GM21619 (cell line): Measurements from ENCODE around the gene OSBPL5.
"Not testable (repeated sequence)": the region's sequence is repeated elsewhere in the genome, so short reads cannot be mapped to it uniquely, and the experiment has no call there.

ENCODE experiments used
- ATAC-seq: cut with Tn5 transposase; IDR thresholded peaks from one replicate; pipeline ENCODE4 v1.9.1; 2021; ENCODE audit not compliant: unreplicated experiment

The OSBPL5 gene

DNA sequence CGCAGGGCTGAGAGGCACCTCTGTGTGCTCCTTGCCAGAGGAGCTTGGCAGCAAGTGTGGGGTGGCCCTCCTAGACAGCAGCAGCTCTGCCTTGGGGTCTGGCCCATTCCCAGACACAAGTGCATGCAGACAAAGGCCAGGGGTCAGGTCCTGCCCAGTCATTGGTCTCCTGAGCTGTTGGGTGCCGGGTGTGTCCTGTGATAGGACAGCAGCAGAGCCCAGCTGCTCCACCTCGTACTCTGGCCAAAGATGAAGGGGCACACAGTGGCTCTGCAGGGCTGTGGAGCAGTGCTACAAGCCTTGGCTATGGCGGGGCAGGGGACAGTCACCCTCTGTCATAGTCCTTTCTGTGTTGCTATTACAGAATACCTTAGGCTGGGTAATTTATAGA lies 17.3 kb upstream of the OSBPL5 start:
- no peak for ATAC-seq

DNA sequence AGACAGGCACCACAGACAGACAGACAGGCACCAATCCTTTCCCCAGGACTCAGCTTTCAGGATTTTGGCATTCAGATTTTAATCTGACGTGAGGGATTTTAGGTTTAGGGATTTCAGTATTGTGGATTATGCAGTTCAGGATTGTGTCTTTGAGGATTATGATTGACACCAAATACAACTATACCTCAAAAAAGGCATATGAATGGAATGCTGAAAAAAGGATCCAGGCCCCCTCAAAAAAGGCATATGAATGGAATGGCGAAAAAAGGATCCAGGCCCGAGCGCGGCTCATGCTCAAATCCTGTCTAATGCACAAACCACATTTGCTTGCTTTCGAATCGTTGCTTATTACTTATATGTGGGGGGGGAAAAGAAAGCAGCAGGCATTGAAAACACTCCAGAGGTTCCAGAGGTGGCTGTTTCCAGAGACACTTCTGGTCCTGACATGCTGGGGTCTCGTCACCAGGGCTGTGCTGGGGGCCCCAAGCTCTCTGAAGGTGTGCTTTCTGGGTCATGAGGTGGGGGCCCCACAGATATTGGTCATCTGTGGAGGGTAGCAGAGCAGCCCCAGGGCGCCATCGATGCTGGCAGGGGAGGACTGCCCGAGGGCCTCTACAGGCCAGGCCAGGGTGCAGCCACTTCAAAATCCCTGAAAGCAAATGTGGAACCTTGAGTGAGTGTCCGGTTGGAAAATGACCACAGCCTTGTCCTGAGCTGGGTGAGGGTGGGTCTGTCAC lies 16.8 kb upstream of the OSBPL5 start:
- no peak for ATAC-seq

DNA sequence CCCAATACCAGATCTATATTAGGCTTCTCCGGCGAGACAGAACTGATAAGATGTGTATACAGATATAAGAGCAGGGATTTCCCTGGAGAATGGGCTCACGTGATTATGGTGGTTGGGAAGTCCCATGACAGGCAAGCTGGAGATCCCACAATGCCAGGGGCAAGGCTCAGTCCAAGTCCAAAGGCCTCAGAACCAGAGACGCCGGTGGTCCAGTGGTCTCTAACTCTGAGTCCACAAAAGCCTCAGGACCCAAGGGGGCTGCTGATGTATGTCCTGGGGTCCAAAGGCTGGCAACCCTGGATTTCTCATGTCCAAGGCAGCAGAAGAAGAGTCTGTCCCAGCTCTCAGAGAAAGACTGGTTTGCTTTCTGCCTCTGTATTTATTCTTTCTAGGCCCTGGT lies 15.8 kb upstream of the OSBPL5 start:
- no peak for ATAC-seq

DNA sequence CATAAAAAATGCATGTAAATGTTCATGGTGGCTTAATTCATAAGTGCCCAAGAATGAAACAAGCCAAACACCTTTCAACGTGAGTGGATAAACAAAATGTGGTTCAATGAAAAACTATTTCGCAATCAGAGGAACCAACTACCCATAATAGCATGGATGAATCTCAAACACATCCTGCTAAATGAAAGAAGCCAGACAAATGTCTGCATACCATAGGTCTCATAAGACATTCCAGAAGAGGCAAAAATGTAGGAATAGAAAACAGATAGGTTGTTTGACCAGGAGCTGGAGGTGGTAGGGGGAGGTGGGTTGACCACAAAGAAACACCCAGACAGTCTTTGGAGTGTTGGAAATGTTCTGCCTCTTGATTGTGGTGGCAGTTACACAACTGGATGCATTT lies 13.2 kb upstream of the OSBPL5 start:
- ATAC-seq = no peak

DNA sequence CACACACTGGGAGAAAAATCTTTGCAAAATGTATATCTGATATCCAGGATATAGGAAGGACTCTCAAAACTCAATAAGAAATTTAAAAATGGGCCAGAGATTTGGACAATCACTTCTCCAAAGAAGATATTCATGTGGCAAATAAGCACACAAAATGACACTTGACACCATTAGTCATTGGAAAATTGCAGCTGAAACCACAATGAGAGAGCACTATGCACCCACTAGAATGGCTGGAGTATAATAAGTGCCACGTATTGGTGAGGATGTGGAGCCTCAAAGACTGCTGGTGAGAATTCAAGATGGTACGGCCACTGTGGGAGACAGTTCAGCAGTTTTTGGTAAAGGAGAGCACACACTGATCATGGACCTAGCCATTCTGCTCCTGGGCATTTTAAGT lies 12.8 kb upstream of the OSBPL5 start:
- no peak for ATAC-seq

DNA sequence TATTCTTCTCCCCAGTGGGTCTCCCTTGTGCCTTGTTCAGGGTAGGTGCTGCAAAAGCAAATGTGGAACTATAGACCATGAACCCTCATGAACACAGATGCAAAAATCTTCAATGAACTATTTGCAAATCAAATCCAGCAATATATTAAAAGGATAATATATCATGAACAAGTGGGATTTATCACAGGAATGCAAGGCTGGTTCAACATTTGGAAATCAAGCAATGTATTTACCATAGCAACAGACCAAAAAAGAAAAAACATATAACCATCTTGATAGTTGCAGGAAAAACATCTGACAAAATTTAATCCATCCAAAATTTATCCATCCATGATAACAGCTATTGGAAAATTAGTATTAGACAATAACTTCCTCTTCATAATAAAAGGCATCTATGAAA lies 11.4 kb upstream of the OSBPL5 start:
- ATAC-seq = no peak

DNA sequence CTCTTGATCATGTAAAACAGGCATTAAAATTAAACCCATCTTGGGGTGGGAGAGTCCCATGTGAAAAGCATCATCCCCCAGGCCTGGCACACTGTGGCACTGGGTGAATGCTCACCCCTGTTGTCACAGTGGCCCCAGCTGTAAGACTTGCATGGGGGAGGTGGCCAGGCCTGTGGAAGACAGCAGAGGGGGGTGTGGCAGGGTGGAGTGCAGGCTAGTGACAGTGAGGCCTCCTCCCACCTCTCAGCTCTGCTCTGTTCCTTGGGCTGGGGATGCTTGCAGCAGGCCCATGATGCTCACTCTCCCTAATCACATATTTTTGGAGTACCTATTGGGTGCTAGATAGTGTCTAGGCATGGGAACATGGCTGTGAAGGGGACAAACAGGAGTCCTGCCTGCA lies 10.1 kb upstream of the OSBPL5 start:
- ATAC-seq = no peak

DNA sequence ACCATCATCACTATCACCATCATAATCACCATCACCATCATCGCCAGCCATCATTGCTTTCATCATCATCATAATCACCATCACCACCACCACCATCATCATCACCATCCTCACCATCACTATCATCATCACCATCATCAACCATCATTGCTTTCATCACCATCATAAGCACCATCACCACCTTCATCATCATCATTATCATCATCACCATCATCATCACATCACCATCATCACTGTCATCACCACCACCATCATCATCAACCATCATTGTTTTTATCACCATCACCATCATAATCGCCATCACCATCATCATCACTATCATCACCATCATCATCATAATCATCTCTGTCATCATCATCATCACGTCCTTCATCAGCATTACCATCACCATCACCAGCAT lies 9.3 kb upstream of the OSBPL5 start:
- no peak for ATAC-seq

DNA sequence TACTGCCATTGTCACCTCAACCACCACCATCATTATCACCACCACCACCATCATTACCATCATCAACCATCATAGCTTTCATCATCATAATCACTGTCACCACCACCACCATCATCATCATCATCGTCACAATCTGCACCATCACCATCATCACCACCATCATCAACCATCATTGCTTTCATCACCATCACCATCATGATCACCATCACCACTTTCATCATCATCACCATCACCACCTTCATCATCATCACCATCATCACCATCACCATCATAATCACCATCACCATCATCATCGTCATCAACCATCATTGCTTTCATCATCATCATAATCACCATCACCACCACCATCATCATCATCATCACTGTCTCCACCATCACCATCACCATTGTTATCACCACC lies 8.7 kb upstream of the OSBPL5 start:
- no peak for ATAC-seq

DNA sequence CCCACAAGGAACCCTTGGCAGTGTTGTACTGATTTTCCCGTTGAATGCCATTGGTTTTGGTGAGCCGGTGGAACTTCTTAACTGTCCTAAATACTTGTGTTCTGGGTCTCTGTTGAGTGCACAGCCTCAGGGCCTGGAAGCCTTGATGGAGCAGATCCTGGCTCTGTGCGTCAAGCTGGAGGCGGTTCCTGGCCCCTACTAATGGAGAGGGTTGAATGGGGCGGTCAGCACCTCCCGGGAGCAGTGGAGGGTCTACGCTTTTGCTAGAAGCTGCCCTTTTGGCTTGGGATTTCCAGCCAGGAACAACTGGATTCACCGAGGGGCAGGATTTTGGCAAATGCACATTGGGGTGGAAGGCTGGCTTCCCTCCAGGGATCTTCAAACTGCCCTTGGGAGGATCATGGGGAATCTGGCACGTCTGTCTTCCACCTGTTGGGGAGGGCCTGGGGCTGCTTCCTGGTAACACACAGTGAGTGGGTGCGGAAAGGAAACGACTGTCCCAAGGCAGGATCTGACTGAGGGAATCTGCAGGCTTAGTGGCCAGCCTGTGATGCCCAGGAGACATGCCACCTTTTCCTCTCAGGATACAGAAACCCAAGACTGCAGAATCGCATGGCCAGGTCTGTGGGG lies 6.9 kb upstream of the OSBPL5 start:
- no peak for ATAC-seq

DNA sequence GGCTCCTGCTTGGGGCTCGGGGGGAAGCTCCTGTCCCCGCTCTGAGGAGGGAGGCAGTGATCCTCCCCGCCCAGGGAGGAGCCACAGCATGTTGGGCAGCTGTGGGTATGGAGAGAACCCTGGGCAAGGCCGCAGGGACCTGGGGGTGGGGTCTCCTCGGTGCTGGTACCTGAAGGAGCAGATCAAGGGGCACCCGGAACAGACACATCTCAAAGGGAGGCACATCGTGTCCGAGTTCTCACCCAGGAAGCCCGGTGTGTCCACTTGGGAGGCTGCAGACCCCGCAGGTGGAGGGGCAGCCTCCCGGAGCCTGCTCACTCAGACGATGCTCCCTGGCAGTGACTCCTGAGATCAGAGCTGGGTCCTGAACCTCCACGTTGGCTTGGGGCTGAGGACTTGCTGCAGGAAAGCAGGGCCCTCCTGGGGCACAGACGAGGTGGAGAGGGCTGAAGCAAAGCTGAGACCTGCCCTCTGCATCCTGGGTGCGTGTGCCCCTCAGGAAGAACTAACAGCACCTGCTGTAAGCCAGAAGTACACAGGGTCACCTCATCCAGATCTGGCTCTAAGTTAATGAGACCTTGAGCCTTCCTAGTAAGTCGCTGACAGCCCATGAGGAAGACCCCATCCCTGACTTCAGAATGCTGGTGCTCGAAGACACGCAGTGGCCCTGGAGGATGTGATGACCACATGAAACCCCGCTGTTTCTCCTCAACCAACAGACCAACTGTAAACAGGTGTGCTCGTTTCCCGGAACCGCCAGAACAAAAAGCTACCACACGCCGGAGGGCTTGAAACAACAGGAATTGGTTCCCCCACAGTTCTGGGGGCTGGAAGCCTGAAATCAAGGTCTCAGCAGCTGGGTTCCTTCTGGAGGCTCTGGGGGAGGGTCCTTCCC lies 5.9 kb upstream of the OSBPL5 start:
- no peak for ATAC-seq

DNA sequence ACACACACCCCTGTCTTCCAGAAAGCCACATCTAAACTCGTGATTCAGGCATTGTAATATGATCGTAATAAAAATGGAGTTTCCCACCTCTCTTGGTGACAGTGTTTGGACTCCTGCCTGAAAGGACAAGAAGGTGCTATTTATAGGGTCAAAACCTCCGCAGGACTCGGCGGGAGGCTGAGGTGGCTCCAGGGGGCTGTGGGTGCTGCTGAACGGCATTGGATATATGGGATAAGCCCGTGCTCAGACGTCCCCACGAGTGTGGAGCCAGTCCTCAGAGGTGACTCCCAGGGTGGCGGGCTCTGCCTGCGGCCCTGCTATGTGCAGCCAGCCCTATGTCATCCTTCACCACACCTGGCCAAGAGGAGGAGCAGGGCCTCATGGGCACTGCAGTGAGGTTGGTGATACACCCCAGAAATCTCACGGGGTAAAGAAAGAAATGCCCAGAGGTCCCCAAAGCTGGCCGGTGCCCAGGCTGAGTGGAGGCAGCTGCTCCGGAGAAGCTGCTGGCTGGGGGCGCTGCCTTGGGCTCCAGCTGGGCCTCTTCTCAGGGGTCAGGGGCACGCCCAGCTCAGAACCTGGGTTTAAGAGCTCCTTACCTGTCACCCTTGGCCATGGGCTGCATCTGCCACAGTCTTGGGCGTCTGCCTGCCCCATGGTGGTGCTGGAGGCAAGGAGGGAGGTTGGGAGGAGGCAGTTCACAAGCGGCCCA lies 5.1 kb upstream of the OSBPL5 start:
- no peak for ATAC-seq

DNA sequence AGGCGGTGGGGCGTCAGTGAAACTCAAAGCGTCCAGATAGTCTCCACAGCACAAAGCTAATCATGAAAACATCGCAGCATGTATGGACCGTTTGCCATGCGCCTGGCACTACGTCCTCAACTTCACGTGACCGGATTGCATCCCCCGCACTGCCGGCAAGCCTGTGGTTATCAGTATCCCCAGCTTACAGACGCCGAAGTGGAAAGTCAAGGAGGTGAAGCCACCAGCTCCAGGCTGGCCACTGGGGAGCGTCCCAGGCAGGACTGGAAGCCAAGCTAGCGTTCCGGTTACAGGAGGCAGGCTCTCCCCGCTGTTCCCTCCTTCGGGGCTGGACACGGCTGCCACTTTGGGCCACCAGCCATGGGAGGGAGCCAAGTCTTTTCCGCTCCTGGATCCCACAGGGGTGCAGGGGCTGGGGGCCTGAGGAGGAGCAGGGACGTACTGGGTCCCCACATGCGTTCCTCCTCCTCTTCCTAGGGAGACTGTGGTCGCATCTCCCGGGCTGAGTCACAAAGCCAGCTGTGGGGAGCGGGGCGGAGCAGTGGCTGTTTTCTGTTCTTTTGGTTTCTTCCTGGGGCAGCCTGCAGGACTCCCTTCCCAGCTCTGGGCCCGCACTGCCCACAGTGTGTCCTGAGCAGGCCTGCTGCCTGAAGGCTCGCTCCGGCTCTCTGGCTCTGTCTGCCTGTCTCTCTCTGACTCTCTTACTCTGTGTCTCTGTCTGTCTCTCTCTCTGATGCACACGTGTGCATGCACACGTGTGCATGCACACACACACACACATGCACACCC lies 4.3 kb upstream of the OSBPL5 start:
- no peak for ATAC-seq

DNA sequence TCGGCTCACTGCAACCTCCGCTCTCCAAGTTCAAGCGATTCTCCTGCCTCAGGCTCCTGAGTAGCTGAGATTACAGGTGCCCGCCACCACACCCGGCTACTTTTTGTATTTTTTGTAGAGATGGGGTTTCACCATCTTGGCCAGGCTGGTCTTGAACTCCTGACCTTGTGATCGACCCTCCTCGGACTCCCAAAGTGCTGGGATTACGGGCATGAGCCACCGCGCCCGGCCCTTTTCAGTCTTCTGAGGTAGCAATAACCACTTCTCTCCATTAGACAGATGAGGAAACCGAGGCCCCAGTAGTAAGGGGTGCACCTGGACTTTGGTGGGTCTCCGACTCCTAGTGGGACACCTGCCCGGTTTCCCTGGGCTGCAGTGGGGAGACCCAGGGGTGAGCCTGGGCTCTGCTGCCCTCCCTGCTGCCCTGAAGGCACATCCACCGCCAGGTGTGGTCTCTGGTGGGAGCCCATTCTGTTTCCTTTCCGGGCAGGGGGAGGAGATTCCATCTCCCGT lies 3.7 kb upstream of the OSBPL5 start:
- ATAC-seq = not testable (repeated sequence)

DNA sequence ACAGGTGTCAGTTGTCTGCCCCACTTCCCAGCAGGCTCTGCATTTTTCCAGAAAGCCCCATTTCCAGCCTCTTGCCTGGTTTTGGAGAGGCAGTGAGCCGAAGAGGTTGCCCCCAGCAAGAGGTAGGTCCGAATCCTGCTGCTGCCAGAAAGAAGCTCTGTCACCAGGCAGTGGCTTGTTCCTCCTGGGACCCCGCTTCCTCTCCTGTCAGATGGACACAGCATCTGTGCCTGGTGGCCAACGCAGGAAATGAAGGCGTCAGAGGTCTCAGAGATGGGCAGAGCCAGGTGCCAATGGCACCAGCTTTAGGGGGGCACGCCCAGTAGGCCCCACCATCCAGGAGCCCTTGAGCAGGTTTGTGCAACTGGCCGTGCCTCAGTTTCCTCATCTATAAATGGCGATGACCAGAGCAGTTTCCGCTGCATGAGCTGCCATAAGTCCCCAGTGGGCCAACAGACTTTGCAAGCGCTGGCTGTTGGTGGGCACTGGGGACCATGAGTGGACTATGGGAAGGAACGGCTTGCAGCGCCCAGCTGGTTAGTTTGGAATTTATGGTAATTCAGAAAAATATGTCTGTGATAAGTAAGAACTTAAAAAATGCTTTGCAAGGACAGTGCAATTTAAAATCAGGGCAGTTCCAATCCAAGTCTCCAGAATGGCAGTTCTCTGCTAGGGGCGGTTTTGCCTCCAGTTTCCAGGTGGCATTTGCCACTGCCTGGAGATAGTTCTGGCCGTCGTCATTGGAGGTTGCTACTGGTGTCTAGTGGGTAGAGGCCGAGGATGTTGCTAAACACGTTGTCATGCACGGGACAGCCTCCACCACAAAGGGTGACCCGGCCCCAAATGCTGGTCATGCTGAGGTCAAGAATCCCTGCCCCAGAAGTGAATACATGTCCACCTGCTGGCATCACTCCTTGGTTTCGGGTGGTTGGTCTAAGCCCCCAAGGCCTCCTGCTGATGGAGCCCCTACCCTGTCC lies 2.3 kb upstream of the OSBPL5 start:
- no peak for ATAC-seq

DNA sequence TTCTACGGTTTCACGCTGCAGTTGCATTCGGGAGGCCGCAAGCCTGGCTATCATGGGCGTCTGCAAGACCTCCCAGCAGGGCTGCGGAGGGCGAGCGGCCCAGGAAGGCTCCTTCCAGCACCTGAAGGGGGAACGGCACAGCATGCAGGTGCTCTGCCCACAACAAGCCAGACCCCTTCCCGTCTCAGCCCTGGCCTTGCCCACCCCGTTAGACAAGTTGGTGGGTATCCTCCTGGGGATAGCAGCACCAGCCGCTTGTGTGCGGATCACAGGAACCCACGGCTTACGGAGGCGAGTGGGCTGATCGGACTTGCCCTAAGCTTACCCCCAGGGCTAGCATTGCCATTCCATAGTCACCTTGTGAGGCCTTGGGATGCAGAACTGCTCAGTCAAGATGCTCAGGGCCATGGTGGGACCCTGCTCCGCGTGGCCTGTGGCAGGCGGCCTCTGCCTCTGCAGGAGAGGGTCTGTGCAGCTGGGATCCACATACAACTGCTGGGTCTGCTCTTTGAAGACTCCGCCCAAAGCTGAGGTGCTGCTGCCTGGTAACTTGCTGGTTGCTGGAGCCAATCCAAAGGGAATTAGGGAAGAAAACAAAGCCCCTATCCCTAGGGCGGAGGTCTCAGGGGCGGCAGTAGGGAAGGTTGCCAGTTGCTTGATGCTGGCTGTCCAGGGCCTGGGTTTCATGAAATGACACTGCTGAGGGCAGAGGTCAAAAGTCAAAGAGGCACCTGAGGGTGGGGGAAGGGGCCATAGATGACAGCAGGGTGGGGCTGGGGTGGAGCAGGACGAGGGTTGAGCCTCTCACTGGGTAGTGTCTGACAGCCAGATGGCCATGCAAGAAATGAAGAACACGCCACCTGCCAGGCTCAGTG lies 1.4 kb upstream of the OSBPL5 start:
- no peak for ATAC-seq

DNA sequence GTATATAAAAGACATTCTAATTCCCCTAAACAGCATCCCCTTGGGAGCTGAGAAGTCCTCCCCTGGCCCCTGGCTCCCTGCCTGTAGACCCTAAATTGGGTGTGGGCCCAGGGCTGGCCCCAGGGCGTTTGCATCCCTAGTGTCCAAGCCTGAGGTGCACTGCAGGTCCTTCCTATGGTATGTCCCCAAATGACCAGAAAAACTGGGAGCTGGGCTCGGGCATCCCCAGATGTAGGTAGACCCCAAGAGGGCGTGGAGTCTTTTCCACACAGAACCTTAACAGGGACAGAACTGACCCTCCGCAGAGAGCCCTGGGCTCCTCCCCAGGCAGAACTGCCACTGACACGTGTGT lies 782 bp upstream of the OSBPL5 start:
- no peak for ATAC-seq

DNA sequence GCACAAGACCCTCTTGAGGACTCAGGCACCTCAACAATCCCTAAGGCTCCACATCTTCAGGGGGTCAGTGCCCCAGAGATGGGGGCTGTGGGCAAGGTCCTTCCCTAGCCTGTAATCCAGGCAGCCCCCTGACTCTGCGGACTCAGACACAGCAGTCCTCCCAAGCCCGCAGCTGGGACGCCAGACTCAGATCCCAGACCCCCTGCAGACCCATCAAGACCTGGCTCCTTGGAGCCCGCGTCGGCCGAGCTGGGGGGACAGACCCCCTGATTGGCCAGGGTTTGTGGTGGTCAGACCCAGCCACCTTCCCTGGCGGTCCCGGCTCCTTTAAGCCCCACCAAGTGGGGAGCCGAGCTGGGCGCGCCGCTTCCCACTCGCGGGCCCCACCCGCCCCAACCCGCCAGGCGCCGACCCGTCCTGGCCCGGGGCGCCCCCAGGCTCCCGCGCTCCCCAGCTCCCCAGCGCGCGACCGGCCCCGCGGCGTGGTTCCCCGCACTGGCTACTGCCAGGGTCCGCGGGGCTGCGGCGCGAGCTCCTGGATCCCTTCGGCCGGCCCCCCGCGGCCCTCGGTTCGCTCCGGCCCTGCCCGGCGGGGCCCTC lies 458 bp downstream of the OSBPL5 start:
- no peak for ATAC-seq
